Activated T-cell treated with anti-CD3 and anti-CD28 coated beads, Interleukin-2, amount 50 U/mL, for 4 hours (primary cell): ENCODE measurements around the gene MPND. TPM values are rescaled to one million over a fixed set of nuclear protein-coding genes. Genes with fewer than 3 reads are reported as not detected.

ENCODE experiments used
- ATAC-seq, 2 donors: fragments of 200-7000 bp; cut with Tn5 transposase; one replicate each; pipeline ENCODE4 v1.10.0; 2021
- DNase-seq: peaks from one replicate; pipeline ENCODE4 v3.0.0-alpha.2; 2020
- H3K27me3 Mint-ChIP-seq: one replicate; pipeline ENCODE4 v1.8.0; 2021; ENCODE audit warnings: low read depth, mixed read lengths
- H3K36me3 Mint-ChIP-seq: one replicate; pipeline ENCODE4 v1.8.0; 2022; ENCODE audit warnings: mixed read lengths; ENCODE audit not compliant: insufficient read depth
- H3K4me1 Mint-ChIP-seq: one replicate; pipeline ENCODE4 v1.8.0; 2021; ENCODE audit warnings: low read depth, mixed read lengths
- H3K4me3 Mint-ChIP-seq: one replicate; pipeline ENCODE4 v1.8.0; 2021; ENCODE audit warnings: mild to moderate bottlenecking, moderate library complexity, mixed read lengths
- H3K9me3 Mint-ChIP-seq: one replicate; pipeline ENCODE4 v1.8.0; 2021; ENCODE audit warnings: mixed read lengths
- total RNA-seq, 3 donors: library from RNA; stranded (reverse); gene quantifications; one replicate each; pipeline ENCODE4 v1.2.1, GENCODE V29; 2021

The MPND gene
- total RNA-seq, 3 donors from 2014 or later: 16.0 to 18.6 (median 18.1) TPM

- Mint-ChIP-seq H3K4me3 (no peak overlapping the region), H3K36me3 (no peaks in the 10 kb centered on the region), H3K4me1 (no peaks in the 10 kb centered on the region), H3K9me3 (no peaks in the 10 kb centered on the region), H3K27me3 (peaks cover 2% of the 10 kb centered on the region)
- DNase-seq (no peak), ATAC-seq (peak; percentile 43 to 51)
These were observed 32.9 kb upstream of the MPND start for GRCh38 chr19:4310247-4311121.

GRCh38 chr19:4313847-4314490 lies 29.4 kb upstream of the MPND start:
- DNase-seq (no peak), ATAC-seq (no peak)
- no peak overlapping the region for H3K4me3 Mint-ChIP-seq
- no peaks in the 10 kb centered on the region for H3K36me3 Mint-ChIP-seq
- no peaks in the 10 kb centered on the region for H3K9me3 Mint-ChIP-seq
- H3K4me1 Mint-ChIP-seq: no peaks in the 10 kb centered on the region
- no peaks in the 10 kb centered on the region for H3K27me3 Mint-ChIP-seq

GRCh38 chr19:4316956-4317355 lies 26.4 kb upstream of the MPND start:
- DNase-seq (no peak), ATAC-seq (no peak)
- H3K36me3 Mint-ChIP-seq: no peaks in the 10 kb centered on the region
- peaks cover 5% of the 10 kb centered on the region for H3K9me3 Mint-ChIP-seq
- H3K27me3 Mint-ChIP-seq: no peaks in the 10 kb centered on the region
- no peaks in the 10 kb centered on the region for H3K4me1 Mint-ChIP-seq
- no peak overlapping the region for H3K4me3 Mint-ChIP-seq

GRCh38 chr19:4318460-4318859 lies 24.9 kb upstream of the MPND start:
- H3K4me3 Mint-ChIP-seq: no peak overlapping the region
- peaks cover 5% of the 10 kb centered on the region for H3K9me3 Mint-ChIP-seq
- ATAC-seq (no peak), DNase-seq (no peak)
- H3K4me1 Mint-ChIP-seq: no peaks in the 10 kb centered on the region
- no peaks in the 10 kb centered on the region for H3K27me3 Mint-ChIP-seq
- no peaks in the 10 kb centered on the region for H3K36me3 Mint-ChIP-seq

- Mint-ChIP-seq H3K4me3 (no peak overlapping the region), H3K36me3 (no peaks in the 10 kb centered on the region), H3K9me3 (peaks cover 5% of the 10 kb centered on the region), H3K27me3 (no peaks in the 10 kb centered on the region), H3K4me1 (no peaks in the 10 kb centered on the region)
- DNase-seq: no peak
- no peak for ATAC-seq
These were observed 24.2 kb upstream of the MPND start for GRCh38 chr19:4319067-4319718.

GRCh38 chr19:4320419-4320818 lies 22.9 kb upstream of the MPND start:
- no peaks in the 10 kb centered on the region for H3K27me3 Mint-ChIP-seq
- no peaks in the 10 kb centered on the region for H3K36me3 Mint-ChIP-seq
- DNase-seq (no peak), ATAC-seq (no peak)
- H3K4me3 Mint-ChIP-seq: no peak overlapping the region
- H3K9me3 Mint-ChIP-seq: peaks cover 5% of the 10 kb centered on the region
- no peaks in the 10 kb centered on the region for H3K4me1 Mint-ChIP-seq

GRCh38 chr19:4322942-4323665 lies 20.3 kb upstream of the MPND start:
- Mint-ChIP-seq H3K4me1 (peaks cover 15% of the 10 kb centered on the region), H3K36me3 (no peaks in the 10 kb centered on the region), H3K27me3 (peaks cover 3% of the 10 kb centered on the region), H3K9me3 (peaks cover 5% of the 10 kb centered on the region), H3K4me3 (no peak overlapping the region)
- ATAC-seq: no peak
- no peak for DNase-seq

- Mint-ChIP-seq H3K9me3 (peaks cover 5% of the 10 kb centered on the region), H3K4me1 (peaks cover 20% of the 10 kb centered on the region), H3K4me3 (no peak overlapping the region), H3K36me3 (no peaks in the 10 kb centered on the region), H3K27me3 (peaks cover 3% of the 10 kb centered on the region)
- ATAC-seq (no peak), DNase-seq (no peak)
These were observed 19.7 kb upstream of the MPND start for GRCh38 chr19:4323692-4324091.

- H3K9me3 Mint-ChIP-seq: peaks cover 5% of the 10 kb centered on the region
- peaks cover 3% of the 10 kb centered on the region for H3K27me3 Mint-ChIP-seq
- DNase-seq (no peak), ATAC-seq (no peak)
- no peaks in the 10 kb centered on the region for H3K36me3 Mint-ChIP-seq
- H3K4me1 Mint-ChIP-seq: peaks cover 22% of the 10 kb centered on the region
- H3K4me3 Mint-ChIP-seq: no peak overlapping the region
These were observed 19.1 kb upstream of the MPND start for GRCh38 chr19:4324228-4324627.

- Mint-ChIP-seq H3K4me3 (peak overlapping the region; percentile 4), H3K27me3 (peaks cover 3% of the 10 kb centered on the region), H3K9me3 (no peaks in the 10 kb centered on the region), H3K4me1 (peaks cover 25% of the 10 kb centered on the region), H3K36me3 (no peaks in the 10 kb centered on the region)
- ATAC-seq: no peak
- no peak for DNase-seq
These were observed 17.0 kb upstream of the MPND start for GRCh38 chr19:4326215-4326836.

- H3K4me3 Mint-ChIP-seq: peak overlapping the region; percentile 62
- no peak for DNase-seq
- ATAC-seq: no peak
These were observed 16.5 kb upstream of the MPND start for GRCh38 chr19:4326837-4327251.

GRCh38 chr19:4327252-4327876 lies 16.0 kb upstream of the MPND start:
- Mint-ChIP-seq H3K4me3 (peak overlapping the region; percentile 62), H3K36me3 (no peaks in the 10 kb centered on the region), H3K27me3 (peaks cover 3% of the 10 kb centered on the region), H3K4me1 (peaks cover 25% of the 10 kb centered on the region), H3K9me3 (no peaks in the 10 kb centered on the region)
- peak; percentile 68 for DNase-seq
- ATAC-seq: peak; percentile 22 to 46

More at GRCh38 chr19:4326837-4327251, 16.5 kb upstream of the MPND start:
- Mint-ChIP-seq H3K36me3 (no peaks in the 10 kb centered on the region), H3K27me3 (peaks cover 3% of the 10 kb centered on the region), H3K9me3 (no peaks in the 10 kb centered on the region), H3K4me1 (peaks cover 25% of the 10 kb centered on the region)

GRCh38 chr19:4327877-4328242 lies 15.5 kb upstream of the MPND start:
- H3K4me1 Mint-ChIP-seq: peaks cover 25% of the 10 kb centered on the region
- H3K9me3 Mint-ChIP-seq: no peaks in the 10 kb centered on the region
- peaks cover 3% of the 10 kb centered on the region for H3K27me3 Mint-ChIP-seq
- ATAC-seq (peak in 1 of 2 donors; percentile 12), DNase-seq (peak; percentile 15)
- peak overlapping the region; percentile 62 for H3K4me3 Mint-ChIP-seq
- H3K36me3 Mint-ChIP-seq: no peaks in the 10 kb centered on the region
